GM19463 (cell line): ENCODE measurements around the gene ULK2.
"Not testable (repeated sequence)": the region's sequence is repeated elsewhere in the genome, so short reads cannot be mapped to it uniquely, and the experiment has no call there.

Experiments used
- ATAC-seq: cut with Tn5 transposase; IDR thresholded peaks from one replicate; pipeline ENCODE4 v1.9.1; 2021; ENCODE audit warnings: mild to moderate bottlenecking, moderate library complexity; ENCODE audit not compliant: unreplicated experiment

ULK2 gene

DNA sequence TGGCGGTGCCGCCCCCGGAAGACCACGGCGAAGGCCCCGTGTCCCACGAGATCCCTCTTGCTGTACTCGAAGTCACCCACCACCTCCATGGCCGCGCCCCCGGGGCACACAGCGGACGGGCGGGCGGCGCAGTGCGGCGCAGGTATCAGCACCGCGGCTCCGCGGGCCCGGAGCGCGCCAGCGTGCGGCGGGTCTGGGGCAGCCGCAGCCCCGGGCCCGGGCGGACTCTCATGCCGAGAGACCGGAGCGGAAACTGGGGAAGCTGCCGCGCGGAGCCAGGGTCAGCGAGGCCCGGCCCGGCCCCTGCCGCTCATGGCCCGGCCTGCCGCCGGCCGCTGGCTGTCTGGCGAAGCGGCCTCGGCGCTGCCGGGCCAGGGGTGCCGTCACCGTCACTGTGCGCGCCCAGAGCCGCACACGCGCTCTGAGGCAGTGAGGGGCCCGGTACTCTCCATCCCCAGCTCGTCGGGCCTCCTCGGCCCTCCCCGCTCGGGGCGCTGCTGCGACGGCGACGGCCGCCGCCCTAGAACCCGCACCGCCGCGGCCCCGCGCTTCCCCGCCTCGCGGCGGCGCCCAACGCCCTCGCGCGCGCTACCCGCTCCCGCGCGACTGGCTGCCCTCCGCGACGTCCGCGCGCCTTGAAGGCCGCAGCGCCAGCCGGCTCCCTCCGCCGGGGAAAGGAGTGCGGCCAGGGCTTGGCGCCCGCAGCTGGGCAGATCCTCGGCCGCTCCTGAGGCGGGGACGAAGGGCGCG, at the start of gene ULK2:
ULK2 (minus strand) TSS at position 608 of the 750 bp plus-strand sequence; CDS start at position 89, 519 bp downstream.
- ATAC-seq = no peak

DNA sequence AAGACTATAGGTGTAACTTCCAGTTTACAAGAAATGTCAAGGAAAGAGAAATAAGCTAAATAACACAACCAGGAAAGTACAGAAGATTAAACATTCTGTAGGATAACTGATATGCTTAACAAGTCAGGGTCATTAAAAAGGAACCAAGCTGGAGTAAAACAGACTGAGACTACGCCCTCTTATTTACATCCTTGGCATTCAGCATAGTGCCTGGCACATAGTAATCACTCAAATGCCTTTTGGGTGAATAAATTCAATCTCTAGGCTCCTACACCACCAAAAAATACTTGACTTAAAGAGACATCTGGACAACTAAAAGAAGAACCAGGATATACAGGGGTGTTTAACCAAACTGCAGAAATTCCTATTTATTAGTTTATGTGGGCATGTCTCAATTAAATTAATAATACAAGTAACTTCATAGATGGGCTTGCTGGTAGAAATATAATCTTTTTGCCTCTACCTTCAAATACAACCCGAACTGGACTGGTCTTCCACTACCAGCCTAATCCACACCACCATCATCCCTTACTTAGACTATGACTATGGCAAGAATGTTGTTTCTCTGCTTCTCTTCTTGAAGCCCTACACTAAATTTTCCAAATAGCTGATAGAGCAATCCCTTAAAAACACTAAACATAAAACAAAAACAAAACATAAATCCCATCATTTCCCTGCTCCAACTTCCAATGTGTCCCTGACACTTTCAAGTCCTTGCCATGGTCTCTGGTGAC, 47.7 kb upstream of the ULK2 start:
- no peak for ATAC-seq

DNA sequence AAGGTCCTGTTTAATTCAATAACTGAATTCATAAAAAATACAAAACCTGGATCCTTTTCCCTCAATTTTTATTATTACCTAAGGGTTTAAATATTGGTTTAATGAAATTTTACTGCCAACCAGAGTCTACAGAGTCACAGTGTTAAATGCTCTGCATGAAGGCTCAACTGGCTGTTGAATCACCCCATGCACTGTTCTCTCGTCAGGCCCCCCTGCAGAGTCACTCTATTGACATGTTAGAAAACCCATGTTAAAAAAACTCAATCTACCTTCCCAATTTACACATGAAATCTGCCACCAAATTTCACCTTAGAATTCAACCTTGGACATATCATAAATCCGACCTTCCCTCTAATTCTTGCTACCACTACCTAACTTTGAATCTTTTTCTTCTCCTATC, 43.3 kb upstream of the ULK2 start:
- ATAC-seq = no peak

DNA sequence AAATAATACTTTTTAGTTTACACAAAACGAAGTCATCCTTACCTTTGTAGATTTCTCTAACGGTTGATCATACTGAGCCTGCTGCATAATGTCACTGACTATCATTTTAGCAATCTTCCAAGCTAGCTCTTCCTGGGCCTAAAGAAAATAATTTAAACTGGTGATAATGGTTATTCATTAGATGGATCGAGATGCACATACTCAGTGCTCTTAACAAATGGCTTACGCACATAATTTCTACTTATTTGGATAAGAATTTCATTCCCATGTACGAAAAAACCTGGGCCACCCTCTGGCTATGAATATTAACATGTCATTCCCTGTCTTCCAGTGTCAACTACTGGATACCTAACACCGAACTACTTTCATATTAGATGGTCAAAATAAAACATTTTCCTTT, 41.4 kb upstream of the ULK2 start:
- ATAC-seq = no peak

DNA sequence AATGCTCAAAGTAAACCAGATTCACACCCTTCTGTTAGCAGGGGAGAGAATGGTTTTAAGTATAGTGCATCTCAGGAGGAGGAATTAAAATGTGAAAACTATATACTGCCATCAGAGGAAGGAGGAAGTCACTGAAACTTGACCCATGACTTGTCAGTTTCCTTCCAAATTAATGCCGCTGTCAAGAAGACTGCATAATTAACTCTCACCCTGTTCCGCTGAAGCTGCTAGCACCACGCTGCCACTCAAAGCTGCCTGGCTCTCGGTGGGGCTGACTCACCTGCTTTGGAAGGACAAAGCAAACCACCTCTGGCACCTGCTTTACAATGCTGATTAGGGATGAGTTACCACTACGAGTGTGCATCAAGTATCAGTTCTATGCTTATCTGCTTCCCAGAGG, 37.8 kb upstream of the ULK2 start:
- ATAC-seq = no peak

DNA sequence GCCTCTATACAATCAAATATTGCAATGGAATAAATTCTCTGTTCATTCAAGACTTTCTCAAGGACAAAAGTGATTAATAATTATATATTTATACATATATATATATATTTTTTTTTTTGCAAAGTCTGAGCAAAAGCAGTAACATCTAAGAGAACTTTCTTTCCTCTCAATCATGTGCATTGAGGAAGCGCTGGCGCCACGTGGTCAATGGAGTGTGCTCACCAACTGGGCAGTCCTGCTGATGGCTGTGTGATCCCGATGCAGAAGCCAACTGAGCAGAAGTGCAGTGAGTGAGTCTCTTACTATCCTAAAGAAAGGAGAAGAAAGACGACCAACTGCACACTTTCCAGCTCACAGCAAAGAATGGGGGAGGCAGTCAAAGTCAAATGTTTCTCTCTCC, 37.2 kb upstream of the ULK2 start:
- no peak for ATAC-seq

DNA sequence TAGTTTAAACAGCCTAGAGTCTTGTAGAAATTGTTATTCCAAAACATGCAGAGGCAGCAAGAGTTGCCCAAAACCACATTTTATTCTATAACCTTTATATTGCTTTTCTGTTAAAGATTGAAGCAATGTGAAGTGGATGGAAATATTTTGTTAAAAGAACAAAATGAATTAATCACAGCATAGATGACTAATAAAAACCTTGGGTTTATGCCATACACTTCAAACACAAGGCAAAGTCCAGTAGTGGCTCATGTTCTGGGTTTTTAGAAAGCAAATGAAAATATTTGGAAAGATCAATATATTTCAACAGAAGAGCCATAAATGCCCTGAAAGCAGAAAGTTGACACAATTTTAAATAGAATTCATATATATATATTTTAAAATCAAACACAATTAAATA, 36.7 kb upstream of the ULK2 start:
- ATAC-seq = no peak

DNA sequence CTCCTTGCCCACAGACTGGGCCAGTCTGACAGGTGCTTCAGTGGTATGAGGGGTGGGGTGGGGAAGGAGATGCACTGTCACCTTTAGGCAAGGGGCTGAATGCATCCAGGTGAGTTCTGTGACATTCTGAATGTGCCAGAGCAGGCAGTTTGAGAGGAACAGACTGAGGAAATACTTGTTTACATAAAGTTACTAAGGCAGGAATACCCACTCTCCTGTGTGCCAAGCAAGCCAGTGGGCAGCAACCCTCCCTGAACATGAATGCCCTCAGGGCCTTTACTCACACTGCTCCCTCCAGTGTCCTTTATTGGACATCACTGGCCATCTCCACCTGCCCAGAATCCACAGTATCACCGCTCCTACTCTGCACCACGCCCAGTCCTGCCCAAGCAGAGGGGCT, 33.1 kb upstream of the ULK2 start:
- no peak for ATAC-seq

DNA sequence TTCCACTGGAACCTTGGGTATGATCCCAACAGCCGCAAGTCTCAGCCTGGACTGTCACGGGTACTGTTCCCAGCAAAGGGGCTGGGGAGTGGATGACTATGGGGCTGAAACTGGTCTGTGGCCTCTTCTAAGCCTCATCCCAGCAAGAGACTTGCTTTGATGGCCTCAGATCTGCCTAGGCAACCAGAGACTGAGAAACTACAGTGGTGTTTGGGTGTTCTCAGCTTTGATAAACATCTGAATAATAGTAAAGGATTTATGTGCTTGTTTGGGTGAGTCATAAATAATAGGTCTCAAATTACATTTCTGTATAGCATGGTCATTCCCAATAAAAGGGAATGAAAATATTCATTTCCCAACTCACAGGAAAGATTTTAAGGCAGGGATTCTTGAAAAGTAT, 30.2 kb upstream of the ULK2 start:
- no peak for ATAC-seq

DNA sequence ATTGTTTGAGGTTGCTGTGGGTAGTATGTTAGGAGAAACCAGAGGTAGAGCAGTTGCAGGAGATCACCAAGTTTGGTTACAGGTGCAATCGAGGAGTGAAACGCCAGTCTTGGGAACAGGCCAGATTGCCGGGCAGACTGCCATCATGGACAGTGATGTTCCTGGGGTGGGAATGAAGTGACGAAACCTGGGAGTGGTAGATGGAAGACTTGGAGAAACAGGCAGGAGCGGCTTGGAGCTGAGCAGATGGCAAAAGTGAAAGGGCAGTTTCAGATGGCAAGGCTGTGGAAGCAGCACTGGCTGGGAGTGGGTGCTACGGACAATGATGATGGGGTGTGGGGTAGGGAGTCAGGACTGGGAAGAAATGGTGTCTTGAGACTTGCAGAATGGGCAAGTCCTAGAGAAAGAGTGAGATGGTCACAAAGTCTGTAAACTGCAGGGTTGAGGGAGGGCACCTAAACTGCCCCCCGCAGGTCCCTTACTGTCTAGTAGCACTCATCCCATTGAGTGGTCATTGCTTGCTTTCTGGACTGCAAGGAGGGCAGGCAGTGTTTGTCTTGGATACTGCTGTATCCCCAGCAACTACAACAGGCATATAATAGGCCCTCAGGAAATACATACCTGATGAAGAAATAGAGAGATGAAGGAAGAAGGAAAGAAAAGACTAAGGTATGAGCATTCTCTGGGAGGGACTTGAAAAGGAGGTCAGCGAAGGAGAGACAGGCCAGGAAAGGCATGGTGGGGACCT, 29.5 kb upstream of the ULK2 start:
- ATAC-seq = no peak

DNA sequence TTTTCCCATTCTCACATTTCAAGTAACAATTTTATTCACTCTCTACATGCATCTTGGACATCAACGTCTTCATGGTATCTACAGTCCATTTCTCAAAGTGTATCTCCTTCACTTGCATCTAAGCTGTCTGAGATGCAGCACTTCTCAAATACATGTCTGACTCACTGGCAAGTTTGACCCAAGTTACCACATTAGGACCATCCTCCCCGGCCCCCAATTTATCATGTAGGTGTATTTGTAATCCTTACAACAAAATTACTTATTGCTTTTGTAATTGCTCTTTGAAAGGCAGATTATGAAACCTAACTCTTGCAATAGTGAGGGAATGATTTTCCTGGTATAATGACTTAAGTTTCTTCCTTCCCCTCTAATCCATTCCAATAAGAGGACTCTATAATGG, 28.9 kb upstream of the ULK2 start:
- no peak for ATAC-seq

DNA sequence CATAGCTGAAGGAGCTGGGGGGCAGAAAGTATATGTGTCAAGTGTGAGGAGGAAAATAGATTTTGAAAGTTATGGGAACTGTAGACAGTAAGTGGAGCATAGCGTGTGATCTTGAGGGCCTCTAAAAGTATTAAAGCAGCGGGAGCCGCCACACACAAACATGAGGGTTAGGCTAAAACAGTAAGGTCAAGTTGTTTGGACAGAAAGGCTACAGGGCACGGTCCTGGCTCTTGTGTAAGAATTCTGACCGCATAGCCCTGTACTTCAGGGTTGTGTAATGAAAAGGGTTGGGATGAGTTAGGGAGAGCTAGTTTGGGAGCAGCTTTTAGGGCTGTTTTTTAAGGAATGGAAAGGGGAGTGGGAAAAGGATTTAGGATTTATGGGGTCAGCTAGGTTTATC, 22.8 kb upstream of the ULK2 start:
- ATAC-seq = not testable (repeated sequence)

DNA sequence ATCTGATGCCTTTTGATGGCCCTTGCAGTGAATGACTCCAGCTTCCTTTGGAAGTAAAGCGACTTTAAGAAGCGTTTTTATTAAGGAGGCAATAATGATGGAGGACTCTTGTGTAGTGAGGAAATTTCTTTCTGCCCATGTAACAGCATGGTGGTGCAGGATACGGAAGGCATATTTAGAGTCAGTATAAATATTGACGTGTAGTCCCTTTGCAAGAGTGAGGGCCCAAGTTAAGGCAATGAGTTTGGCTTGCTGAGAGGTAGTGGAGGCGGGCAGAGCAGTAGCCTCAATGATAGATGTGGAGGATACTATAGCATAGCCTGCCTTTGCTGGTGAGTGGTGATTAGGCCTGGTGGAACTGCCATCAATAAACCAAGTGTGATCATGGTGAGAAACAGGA, 22.3 kb upstream of the ULK2 start:
- not testable (repeated sequence) for ATAC-seq

DNA sequence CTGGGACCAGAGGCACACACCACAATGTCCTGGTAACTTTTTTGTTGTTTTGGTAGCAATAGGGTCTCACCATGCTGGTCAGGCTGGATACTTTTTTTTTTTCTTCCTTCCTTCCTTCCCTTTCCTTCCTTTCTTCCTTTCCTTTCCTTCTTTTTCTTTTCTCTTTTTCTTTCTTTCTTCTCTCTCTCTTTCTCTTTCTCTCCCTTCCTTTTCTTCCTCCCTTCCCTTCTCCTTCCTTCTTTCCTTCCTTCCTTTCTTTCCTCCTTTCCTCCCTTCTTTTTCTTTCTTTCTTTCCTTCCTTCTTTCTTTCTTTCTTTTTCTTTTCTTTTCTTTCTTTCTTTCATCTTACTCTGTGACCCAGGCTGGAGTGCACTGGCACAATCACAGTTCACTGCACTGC, 18.4 kb upstream of the ULK2 start:
- ATAC-seq = no peak

DNA sequence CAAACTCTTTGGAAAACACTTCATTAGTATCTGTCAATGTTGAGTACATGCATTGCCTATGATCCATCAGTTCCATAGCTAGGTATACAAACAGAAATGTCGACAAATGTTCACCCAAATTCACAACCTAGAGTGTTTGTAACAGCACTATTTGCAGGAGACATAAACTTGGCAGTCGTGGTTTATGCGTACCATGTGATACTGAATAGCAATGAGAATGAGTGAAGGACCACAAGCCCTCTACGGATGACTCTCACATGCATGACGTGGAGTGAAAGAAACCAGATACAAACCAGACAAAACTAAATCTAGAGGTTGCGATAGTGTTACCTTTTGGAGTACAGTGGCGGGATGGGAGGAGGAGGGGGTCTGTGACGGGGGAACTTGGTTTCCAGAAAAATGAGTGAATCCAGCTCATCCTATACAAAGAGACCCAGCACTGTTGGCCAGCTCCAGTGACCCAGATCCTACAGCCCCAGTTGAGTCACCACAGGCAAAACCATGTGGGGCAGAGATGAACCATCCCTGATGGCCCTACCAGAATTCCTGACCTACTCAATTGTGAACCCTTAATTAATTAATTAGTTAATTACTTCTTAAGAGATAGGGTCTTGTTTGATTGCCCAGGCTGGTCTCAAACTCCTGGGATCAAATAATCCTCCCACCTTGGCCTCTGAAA, 15.9 kb upstream of the ULK2 start:
- no peak for ATAC-seq

DNA sequence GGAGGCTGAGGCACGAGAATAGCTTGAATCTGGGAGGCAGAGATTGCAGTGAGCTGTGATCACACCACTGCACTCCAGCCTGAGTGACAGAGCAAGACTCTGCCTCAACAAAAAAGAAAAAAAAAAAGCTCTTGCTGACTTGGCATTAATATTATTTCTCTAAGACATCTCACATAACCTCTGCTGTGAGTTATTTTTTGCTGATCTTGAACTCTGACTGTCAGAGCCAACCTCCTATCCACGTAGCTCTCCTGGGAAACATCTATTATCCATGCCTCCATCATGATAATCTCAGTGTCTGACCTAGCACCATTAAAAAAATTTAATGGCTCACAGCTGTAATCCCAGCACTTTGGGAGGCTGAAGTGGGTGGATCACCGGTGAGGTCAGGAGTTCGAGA, 12.7 kb upstream of the ULK2 start:
- ATAC-seq = no peak

DNA sequence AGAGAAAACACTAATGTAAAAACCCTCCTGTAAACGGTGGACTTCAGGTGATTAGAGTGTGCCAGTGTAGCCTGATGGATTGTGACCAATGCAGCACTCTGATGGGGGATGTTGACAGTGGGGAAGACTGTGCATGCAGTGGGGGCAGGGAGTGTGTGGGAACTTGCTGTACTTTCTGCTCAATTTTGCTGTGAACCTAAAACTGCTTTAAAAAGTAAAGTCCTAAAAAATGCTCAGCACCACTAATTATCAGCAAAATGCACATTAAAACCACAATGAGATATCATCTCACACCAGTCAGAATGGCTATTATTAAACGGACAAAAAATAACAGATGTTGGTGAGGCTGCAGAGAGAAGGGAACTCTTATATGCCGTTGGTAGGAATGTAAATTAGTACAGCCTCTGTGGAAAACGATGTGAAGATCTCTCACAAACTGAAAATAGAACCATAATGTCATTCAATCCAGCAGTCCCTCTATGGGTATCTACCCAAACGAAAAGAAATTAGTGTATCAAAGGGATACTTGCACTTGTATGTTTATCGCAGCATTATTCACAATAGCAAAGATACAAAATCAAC, 9.7 kb upstream of the ULK2 start:
- no peak for ATAC-seq

DNA sequence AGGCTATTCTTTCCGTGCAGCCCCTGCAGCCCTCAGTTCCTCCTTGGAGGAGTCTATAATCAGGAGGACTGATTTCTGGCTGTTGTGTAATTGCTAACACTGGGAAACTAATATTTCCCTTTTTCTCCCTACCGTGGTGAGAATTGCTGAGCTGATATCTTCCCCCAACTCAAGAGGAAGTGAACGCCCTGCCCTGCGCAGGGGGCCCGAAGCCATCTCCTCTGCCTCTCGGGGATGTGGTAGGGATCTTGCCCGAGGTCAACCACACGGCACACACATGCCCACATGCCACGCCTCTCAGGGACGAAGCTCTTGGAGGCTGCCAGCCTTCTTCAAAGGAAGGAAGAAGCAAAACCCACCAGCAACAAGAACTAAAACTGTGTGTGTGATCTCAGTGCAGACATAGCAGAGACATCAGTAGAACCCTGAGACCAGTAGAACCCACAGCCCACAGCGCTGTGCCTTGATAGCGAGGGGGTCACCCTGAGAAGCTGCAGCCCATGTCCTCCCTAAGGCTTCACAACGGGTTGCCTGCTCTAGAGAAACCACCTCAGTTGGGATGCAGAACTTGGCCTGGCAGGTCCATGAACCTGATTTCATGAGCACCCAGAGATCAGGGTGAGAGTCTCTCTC, 8.9 kb upstream of the ULK2 start:
- no peak for ATAC-seq

DNA sequence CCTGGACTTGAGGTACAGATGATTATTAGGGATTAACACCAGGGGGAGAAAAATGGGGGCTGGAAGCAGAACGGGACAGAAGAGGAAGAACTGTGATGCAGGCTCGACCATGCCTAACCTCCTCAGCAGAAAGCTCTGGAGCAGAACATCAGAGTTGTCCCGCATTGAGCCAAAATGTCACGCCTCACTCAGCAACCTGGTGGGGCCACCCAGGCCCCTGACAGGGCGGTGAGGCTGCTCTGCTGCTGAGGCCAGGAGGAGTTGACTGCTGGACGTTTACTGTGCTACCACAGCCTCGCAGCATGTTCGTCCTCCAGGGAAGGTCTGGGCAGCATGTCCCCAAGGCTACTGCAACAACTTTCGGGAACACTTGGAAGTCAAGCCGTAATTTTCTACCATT, 6.5 kb upstream of the ULK2 start:
- no peak for ATAC-seq

DNA sequence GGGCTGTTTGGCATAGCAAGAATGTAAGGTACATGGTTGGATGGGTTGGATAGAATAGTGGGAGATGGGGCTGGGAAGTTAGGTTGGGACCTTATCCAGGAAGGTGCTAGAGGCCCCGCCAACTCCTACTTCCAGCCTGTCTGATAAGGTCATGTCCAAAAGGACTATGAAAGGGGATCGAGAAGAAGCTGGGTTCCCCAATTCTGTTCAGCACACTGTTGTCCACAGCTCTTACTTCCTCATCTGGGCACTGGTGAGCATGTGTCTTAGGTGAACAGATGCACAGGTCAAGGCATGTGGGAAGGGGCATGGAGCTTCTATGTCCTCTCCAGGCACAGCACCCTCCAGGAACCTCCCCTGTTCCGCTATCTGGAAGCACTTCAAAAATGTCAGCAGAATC, 5.6 kb upstream of the ULK2 start:
- no peak for ATAC-seq

DNA sequence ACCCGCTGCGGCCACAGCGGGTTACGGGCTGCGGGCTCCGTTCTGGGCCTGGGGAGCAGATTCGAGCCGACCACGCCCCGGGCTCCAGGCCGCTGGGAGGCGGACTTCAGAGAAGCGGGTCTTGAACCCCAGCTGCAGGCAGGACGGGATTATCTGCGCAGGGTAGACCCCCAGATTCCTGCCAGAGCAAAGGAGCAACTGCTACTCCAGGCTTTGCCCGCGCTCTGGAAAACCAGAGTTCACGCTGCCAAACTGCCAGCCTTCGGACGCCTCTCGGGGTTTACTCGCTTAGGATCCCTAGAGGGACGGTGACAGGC, 301 bp upstream of the ULK2 start:
- ATAC-seq = no peak
